ENCODE data around the gene CSF1. TPM values are rescaled to one million over a fixed set of nuclear protein-coding genes. Genes with fewer than 3 reads are reported as not detected.

The CSF1 gene
- total RNA-seq, 1 donor from 2014 or later, result 13.9 TPM

GRCh38 chr1:109894823-109895719 lies 15.6 kb upstream of the CSF1 start:
- no peak for TF ChIP-seq CTCF (IDR thresholded peaks at IDR 0.05; ENCODE audit: borderline replicate concordance)
- no peaks in the 10 kb centered on the region for H3K27me3 ChIP-seq (ENCODE audit: low read depth)
- no peak for DNase-seq
- H3K4me1 ChIP-seq, result peaks cover 88% of the 10 kb centered on the region
- H3K36me3 ChIP-seq, result no peaks in the 10 kb centered on the region
- no peak overlapping the region for H3K4me3 ChIP-seq
- no peaks in the 10 kb centered on the region for H3K9me3 ChIP-seq (replicated peaks)
- intact Hi-C loops (cut with micrococcal nuclease), result no loop called here
- peak overlapping the region; percentile 83 for H3K27ac ChIP-seq (replicated peaks)

- no peaks in the 10 kb centered on the region for H3K36me3 ChIP-seq
- no peak overlapping the region for H3K4me3 ChIP-seq
- H3K27me3 ChIP-seq (ENCODE audit: low read depth), result no peaks in the 10 kb centered on the region
- H3K27ac ChIP-seq (replicated peaks), result peak overlapping the region; percentile 83
- intact Hi-C loops (cut with micrococcal nuclease), result no loop called here
- peak; percentile 52 for DNase-seq
- no peak for TF ChIP-seq CTCF (IDR thresholded peaks at IDR 0.05; ENCODE audit: borderline replicate concordance)
- H3K4me1 ChIP-seq, result peaks cover 80% of the 10 kb centered on the region
- no peaks in the 10 kb centered on the region for H3K9me3 ChIP-seq (replicated peaks)
These were observed 14.7 kb upstream of the CSF1 start for GRCh38 chr1:109895720-109896504.

- H3K4me1 ChIP-seq, result peaks cover 79% of the 10 kb centered on the region
- no peaks in the 10 kb centered on the region for H3K9me3 ChIP-seq (replicated peaks)
- TF ChIP-seq CTCF (IDR thresholded peaks at IDR 0.05; ENCODE audit: borderline replicate concordance), result no peak
- no peaks in the 10 kb centered on the region for H3K36me3 ChIP-seq
- peak overlapping the region; percentile 83 for H3K27ac ChIP-seq (replicated peaks)
- H3K27me3 ChIP-seq (ENCODE audit: low read depth), result no peaks in the 10 kb centered on the region
- no peak for DNase-seq
- no peak overlapping the region for H3K4me3 ChIP-seq
- intact Hi-C loops (cut with micrococcal nuclease), result no loop called here
These were observed 14.0 kb upstream of the CSF1 start for GRCh38 chr1:109896681-109897080.

- no peak for TF ChIP-seq CTCF (IDR thresholded peaks at IDR 0.05; ENCODE audit: borderline replicate concordance)
- DNase-seq, result no peak
- Histone ChIP-seq H3K36me3 (no peaks in the 10 kb centered on the region), H3K4me1 (peaks cover 79% of the 10 kb centered on the region), H3K9me3 (replicated peaks) (no peaks in the 10 kb centered on the region), H3K27ac (replicated peaks) (peak overlapping the region; percentile 83), H3K27me3 (ENCODE audit: low read depth) (no peaks in the 10 kb centered on the region), H3K4me3 (no peak overlapping the region)
- intact Hi-C loops (cut with micrococcal nuclease), result no loop called here
These were observed 13.2 kb upstream of the CSF1 start for GRCh38 chr1:109897259-109897955.

- Histone ChIP-seq H3K4me3 (no peak overlapping the region), H3K4me1 (peaks cover 79% of the 10 kb centered on the region), H3K36me3 (no peaks in the 10 kb centered on the region), H3K27ac (replicated peaks) (peak overlapping the region; percentile 67), H3K27me3 (ENCODE audit: low read depth) (no peaks in the 10 kb centered on the region), H3K9me3 (replicated peaks) (no peaks in the 10 kb centered on the region)
- intact Hi-C loops (cut with micrococcal nuclease), result no loop called here
- no peak for DNase-seq
- TF ChIP-seq CTCF (IDR thresholded peaks at IDR 0.05; ENCODE audit: borderline replicate concordance), result no peak
These were observed 11.8 kb upstream of the CSF1 start for GRCh38 chr1:109898842-109899241.
